Keratinocyte (primary cell): Measurements from ENCODE around the gene SERTM1. TPM values are rescaled to one million over a fixed set of nuclear protein-coding genes. Genes with fewer than 3 reads are reported as not detected.

ENCODE experiments used
- DNase-seq: peaks from one replicate; pipeline ENCODE4 v3.0.0-alpha.2; 2011; ENCODE audit warnings: low read depth, missing footprints, low spot score
- FAIRE-seq: peaks from 2 replicates; lab custom pipeline; 2011; peaks lifted over from hg19 to GRCh38; lab: Jason Lieb, UNC
- H2AFZ ChIP-seq: 2 replicates; pipeline ENCODE4 v1.6.0; 2012; ENCODE audit warnings: low read length, control low read depth, inconsistent platforms; ENCODE audit not compliant: control insufficient read depth
- H3K27ac ChIP-seq: 2 replicates; pipeline ENCODE4 v1.5.1; 2011; ENCODE audit warnings: low read length; ENCODE audit not compliant: control insufficient read depth, insufficient read depth
- H3K27me3 ChIP-seq: 3 replicates; pipeline ENCODE4 v1.6.0; 2011; ENCODE audit warnings: low read length; ENCODE audit not compliant: control insufficient read depth, insufficient read depth; ENCODE audit errors: extremely low read depth
- H3K36me3 ChIP-seq, 2 experiments: 2 replicates in 1 of 2; 3 replicates in 1 of 2; pipeline ENCODE4 v1.5.1; 2011; ENCODE audit warnings: low read length in 2 of 2, mild to moderate bottlenecking in 1 of 2; ENCODE audit not compliant: control insufficient read depth in 2 of 2, insufficient read depth in 2 of 2; ENCODE audit errors: extremely low read depth in 1 of 2
- H3K4me1 ChIP-seq: 3 replicates; pipeline ENCODE4 v1.5.1; 2011; ENCODE audit warnings: low read length; ENCODE audit not compliant: control insufficient read depth, insufficient read depth; ENCODE audit errors: extremely low read depth
- H3K4me2 ChIP-seq: 3 replicates; pipeline ENCODE4 v1.6.0; 2011; ENCODE audit warnings: low read depth, low read length; ENCODE audit not compliant: control insufficient read depth, insufficient read depth; ENCODE audit errors: extremely low read depth
- H3K4me3 ChIP-seq, 3 experiments: fragments of 200-600 bp in 1 of 3; sonication (generic) in 1 of 3; 2 replicates in 2 of 3; 3 replicates in 1 of 3; pipeline ENCODE4 v1.5.1; 2011 to 2016; ENCODE audit warnings: low read length in 3 of 3, mild to moderate bottlenecking in 3 of 3, control low read depth in 2 of 3, inconsistent platforms in 1 of 3, low read depth in 1 of 3, mixed read lengths in 1 of 3, mixed run types in 1 of 3, moderate library complexity in 1 of 3; ENCODE audit not compliant: control insufficient read depth in 2 of 3, insufficient read depth in 2 of 3; ENCODE audit errors: extremely low read depth in 1 of 3
- H3K79me2 ChIP-seq: 2 replicates; pipeline ENCODE4 v1.6.0; 2012; ENCODE audit warnings: low read length; ENCODE audit not compliant: control insufficient read depth, insufficient read depth
- H3K9ac ChIP-seq: 3 replicates; pipeline ENCODE4 v1.6.0; 2011; ENCODE audit warnings: low read length; ENCODE audit not compliant: control insufficient read depth, insufficient read depth; ENCODE audit errors: extremely low read depth
- H3K9me1 ChIP-seq: 3 replicates; pipeline ENCODE4 v1.6.0; 2011; ENCODE audit warnings: low read length; ENCODE audit not compliant: control insufficient read depth, insufficient read depth; ENCODE audit errors: extremely low read depth
- H3K9me3 ChIP-seq: 2 replicates; pipeline ENCODE4 v1.5.1; 2012; ENCODE audit warnings: low read depth, low read length; ENCODE audit not compliant: control insufficient read depth
- H4K20me1 ChIP-seq: 3 replicates; pipeline ENCODE4 v1.6.0; 2011; ENCODE audit warnings: low read length; ENCODE audit not compliant: control insufficient read depth, insufficient read depth; ENCODE audit errors: extremely low read depth
- EZH2 ChIP-seq: IDR thresholded peaks from one replicate; pipeline ENCODE4 v1.6.1; 2012; ENCODE audit warnings: inconsistent platforms, mild to moderate bottlenecking, low read length, moderate library complexity
- dilution Hi-C: fragments of 300-500 bp; cut with MboI; formaldehyde crosslinking; loops from one replicate; pipeline ENCODE4 v1.7.0; 2020; ENCODE audit warnings: low sequenced_read_pairs; ENCODE audit not compliant: extremely low pct_ligation_motif_present
- polyA plus RNA-seq, 5 experiments: library from polyadenylated mRNA; depleted of rRNA in 3 of 5; stranded (reverse) in 3 of 5; stranded (forward) in 1 of 5; unstranded in 1 of 5; fragments of >200 nt; gene quantifications; 1 replicate in 1 of 5; 2 replicates in 3 of 5; 3 replicates in 1 of 5; pipeline versions ENCODE4 v1.2.1 to v1.2.3, GENCODE V29; 2011 to 2012; ENCODE audit warnings: missing spikeins in 2 of 5, low read depth in 1 of 5, low replicate concordance in 1 of 5
- TF ChIP-seq, protein P1 (sequence below), 3 experiments: IDR thresholded peaks in 1 of 3; conservative IDR thresholded peaks in 1 of 3; optimal IDR thresholded peaks in 1 of 3; 2 replicates in 2 of 3; 3 replicates in 1 of 3; pipeline versions ENCODE3 to v1.5.1; 2011; ENCODE audit warnings: low read length in 3 of 3, mild to moderate bottlenecking in 3 of 3, moderate library complexity in 2 of 3, control low read depth in 1 of 3, inconsistent platforms in 1 of 3; ENCODE audit not compliant: insufficient read depth in 2 of 3; ENCODE audit errors: extremely low read depth in 1 of 3

Gene SERTM1
- polyA plus RNA-seq, 1 donor (not counting 4 experiments of a cell fraction or from before 2014, with no cell fraction given), result not detected

DNA sequence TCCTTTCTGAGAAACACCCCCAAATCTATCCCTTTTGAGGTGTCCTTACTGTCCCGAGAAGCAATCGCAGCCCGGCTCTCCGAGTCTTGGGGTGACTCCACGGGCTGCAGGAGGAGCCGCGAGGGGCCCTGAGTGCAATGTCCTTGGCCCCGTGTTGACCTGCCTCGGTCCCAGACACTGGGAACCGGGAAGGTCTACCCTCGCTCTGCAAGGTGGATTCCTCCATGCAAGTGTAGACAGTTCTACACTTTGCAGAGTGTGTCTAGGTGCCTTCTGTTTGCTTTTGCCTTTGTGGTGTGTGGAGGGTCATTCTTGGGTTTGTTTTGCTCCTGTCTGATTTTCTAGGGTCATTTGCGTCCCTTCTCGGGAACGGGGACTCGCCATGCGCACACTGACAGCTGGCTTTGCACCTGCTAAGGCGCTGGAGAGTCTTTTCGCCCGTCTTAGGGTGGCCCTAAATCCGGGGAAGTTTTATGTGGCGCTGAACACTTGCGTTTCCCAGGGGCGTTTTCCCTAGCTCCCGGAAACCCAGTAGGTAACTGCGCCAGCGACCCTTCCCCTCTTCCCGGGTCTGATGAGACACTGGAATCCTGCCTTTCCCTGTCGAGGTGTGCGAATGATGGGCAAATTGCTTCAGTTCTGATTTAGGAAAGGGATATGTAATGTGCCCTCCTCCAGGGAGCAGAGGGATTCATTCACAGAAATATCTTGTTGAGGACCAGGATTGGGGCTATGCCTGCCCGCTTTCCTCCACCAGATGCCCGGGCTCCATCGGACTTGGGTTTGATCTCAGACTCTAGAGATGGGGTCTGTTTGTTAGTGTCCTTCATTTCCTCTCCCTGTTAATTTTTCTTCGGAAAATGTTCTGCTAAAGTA lies 755 bp downstream of the SERTM1 start:
- Histone ChIP-seq H3K79me2 (no peaks in the 10 kb centered on the region), H2AFZ (no peak overlapping the region), H3K4me3 (no peak overlapping the region), H3K27me3 (peaks cover 33% of the 10 kb centered on the region), H3K9me3 (no peaks in the 10 kb centered on the region), H4K20me1 (no peaks in the 10 kb centered on the region), H3K27ac (no peak overlapping the region), H3K9ac (no peak overlapping the region), H3K4me2 (no peak overlapping the region), H3K36me3 (no peaks in the 10 kb centered on the region), H3K4me1 (no peaks in the 10 kb centered on the region), H3K9me1 (no peaks in the 10 kb centered on the region)
- FAIRE-seq (no peak), DNase-seq (no peak)
- TF ChIP-seq, protein P1, sequence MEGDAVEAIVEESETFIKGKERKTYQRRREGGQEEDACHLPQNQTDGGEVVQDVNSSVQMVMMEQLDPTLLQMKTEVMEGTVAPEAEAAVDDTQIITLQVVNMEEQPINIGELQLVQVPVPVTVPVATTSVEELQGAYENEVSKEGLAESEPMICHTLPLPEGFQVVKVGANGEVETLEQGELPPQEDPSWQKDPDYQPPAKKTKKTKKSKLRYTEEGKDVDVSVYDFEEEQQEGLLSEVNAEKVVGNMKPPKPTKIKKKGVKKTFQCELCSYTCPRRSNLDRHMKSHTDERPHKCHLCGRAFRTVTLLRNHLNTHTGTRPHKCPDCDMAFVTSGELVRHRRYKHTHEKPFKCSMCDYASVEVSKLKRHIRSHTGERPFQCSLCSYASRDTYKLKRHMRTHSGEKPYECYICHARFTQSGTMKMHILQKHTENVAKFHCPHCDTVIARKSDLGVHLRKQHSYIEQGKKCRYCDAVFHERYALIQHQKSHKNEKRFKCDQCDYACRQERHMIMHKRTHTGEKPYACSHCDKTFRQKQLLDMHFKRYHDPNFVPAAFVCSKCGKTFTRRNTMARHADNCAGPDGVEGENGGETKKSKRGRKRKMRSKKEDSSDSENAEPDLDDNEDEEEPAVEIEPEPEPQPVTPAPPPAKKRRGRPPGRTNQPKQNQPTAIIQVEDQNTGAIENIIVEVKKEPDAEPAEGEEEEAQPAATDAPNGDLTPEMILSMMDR (optimal IDR thresholded peaks at IDR 0.05 in 1 of 3, IDR thresholded peaks at IDR 0.05 in 1 of 3, conservative IDR thresholded peaks at IDR 0.05 in 1 of 3; ENCODE audit: extremely low read depth in 1 of 3, insufficient read depth in 2 of 3, low read length in 3 of 3), result no peak
- TF ChIP-seq EZH2, result no peak
- dilution Hi-C loops, result no loop called here

DNA sequence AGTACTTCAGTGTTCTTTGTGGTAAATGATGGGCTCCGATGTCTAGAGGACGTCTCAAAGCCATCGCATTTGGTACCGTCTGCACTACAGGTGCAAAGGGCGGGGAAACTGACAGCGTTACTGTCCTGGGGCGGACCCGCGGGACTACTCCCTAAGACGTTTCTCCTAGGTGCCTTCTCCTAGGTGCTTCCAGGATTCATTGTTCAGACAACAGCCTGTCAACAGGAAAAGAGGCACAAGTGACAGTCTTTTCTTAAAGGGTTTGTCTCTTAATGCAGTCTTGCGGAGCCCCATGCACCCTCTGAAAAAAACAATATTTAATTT lies 1.4 kb downstream of the SERTM1 start:
- H3K4me1 ChIP-seq, result no peaks in the 10 kb centered on the region
- no peak for DNase-seq
- dilution Hi-C loops, result no loop called here
- H3K9me1 ChIP-seq, result no peaks in the 10 kb centered on the region
- FAIRE-seq, result no peak
- H2AFZ ChIP-seq, result no peak overlapping the region
- no peaks in the 10 kb centered on the region for H4K20me1 ChIP-seq
- no peak overlapping the region for H3K4me3 ChIP-seq
- TF ChIP-seq, protein P1 (optimal IDR thresholded peaks at IDR 0.05 in 1 of 3, IDR thresholded peaks at IDR 0.05 in 1 of 3, conservative IDR thresholded peaks at IDR 0.05 in 1 of 3; ENCODE audit: extremely low read depth in 1 of 3, insufficient read depth in 2 of 3, low read length in 3 of 3), result no peak
- no peaks in the 10 kb centered on the region for H3K36me3 ChIP-seq
- H3K79me2 ChIP-seq, result no peaks in the 10 kb centered on the region
- no peak overlapping the region for H3K9ac ChIP-seq
- H3K9me3 ChIP-seq, result no peaks in the 10 kb centered on the region
- peaks cover 33% of the 10 kb centered on the region for H3K27me3 ChIP-seq
- H3K4me2 ChIP-seq, result no peak overlapping the region
- no peak overlapping the region for H3K27ac ChIP-seq
